ENCODE measurements around the gene MYCT1.

DNA sequence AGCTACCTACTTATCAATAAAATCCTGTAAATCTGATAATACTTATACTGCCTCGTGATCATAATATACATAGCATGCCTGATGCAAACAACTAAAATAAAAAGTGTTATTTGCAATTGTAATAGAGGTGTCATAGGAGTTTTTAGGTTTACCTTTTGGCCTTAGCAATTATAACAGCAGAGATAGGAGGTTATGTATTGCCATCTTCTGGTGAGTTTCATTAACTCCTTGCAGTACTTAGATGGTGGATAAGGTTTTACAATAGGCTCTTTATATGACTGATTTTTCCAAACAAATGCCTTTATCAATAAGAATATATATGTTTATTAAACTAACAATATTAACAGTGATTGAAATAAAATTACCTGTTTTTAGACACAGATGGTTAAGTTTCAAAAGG, 27.8 kb upstream of the MYCT1 start:
- TF ChIP-seq, protein P1, sequence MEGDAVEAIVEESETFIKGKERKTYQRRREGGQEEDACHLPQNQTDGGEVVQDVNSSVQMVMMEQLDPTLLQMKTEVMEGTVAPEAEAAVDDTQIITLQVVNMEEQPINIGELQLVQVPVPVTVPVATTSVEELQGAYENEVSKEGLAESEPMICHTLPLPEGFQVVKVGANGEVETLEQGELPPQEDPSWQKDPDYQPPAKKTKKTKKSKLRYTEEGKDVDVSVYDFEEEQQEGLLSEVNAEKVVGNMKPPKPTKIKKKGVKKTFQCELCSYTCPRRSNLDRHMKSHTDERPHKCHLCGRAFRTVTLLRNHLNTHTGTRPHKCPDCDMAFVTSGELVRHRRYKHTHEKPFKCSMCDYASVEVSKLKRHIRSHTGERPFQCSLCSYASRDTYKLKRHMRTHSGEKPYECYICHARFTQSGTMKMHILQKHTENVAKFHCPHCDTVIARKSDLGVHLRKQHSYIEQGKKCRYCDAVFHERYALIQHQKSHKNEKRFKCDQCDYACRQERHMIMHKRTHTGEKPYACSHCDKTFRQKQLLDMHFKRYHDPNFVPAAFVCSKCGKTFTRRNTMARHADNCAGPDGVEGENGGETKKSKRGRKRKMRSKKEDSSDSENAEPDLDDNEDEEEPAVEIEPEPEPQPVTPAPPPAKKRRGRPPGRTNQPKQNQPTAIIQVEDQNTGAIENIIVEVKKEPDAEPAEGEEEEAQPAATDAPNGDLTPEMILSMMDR (IDR thresholded peaks at IDR 0.05) = no peak
- TF ChIP-seq, protein P2, sequence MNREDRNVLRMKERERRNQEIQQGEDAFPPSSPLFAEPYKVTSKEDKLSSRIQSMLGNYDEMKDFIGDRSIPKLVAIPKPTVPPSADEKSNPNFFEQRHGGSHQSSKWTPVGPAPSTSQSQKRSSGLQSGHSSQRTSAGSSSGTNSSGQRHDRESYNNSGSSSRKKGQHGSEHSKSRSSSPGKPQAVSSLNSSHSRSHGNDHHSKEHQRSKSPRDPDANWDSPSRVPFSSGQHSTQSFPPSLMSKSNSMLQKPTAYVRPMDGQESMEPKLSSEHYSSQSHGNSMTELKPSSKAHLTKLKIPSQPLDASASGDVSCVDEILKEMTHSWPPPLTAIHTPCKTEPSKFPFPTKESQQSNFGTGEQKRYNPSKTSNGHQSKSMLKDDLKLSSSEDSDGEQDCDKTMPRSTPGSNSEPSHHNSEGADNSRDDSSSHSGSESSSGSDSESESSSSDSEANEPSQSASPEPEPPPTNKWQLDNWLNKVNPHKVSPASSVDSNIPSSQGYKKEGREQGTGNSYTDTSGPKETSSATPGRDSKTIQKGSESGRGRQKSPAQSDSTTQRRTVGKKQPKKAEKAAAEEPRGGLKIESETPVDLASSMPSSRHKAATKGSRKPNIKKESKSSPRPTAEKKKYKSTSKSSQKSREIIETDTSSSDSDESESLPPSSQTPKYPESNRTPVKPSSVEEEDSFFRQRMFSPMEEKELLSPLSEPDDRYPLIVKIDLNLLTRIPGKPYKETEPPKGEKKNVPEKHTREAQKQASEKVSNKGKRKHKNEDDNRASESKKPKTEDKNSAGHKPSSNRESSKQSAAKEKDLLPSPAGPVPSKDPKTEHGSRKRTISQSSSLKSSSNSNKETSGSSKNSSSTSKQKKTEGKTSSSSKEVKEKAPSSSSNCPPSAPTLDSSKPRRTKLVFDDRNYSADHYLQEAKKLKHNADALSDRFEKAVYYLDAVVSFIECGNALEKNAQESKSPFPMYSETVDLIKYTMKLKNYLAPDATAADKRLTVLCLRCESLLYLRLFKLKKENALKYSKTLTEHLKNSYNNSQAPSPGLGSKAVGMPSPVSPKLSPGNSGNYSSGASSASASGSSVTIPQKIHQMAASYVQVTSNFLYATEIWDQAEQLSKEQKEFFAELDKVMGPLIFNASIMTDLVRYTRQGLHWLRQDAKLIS (CRISPR knock-in tag; IDR thresholded peaks at IDR 0.05; ENCODE audit: borderline replicate concordance) = no peak
- TF ChIP-seq ATF1 (CRISPR knock-in tag; IDR thresholded peaks at IDR 0.05) = no peak
- no peak for TF ChIP-seq ELF4 (CRISPR knock-in tag; IDR thresholded peaks at IDR 0.05; ENCODE audit: low read depth)
- TF ChIP-seq, protein P3, sequence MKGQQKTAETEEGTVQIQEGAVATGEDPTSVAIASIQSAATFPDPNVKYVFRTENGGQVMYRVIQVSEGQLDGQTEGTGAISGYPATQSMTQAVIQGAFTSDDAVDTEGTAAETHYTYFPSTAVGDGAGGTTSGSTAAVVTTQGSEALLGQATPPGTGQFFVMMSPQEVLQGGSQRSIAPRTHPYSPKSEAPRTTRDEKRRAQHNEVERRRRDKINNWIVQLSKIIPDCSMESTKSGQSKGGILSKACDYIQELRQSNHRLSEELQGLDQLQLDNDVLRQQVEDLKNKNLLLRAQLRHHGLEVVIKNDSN (CRISPR knock-in tag; IDR thresholded peaks at IDR 0.05) = no peak
- no peak for TF ChIP-seq OVOL2 (CRISPR knock-in tag; IDR thresholded peaks at IDR 0.05; ENCODE audit: borderline replicate concordance)
- TF ChIP-seq, protein P4, sequence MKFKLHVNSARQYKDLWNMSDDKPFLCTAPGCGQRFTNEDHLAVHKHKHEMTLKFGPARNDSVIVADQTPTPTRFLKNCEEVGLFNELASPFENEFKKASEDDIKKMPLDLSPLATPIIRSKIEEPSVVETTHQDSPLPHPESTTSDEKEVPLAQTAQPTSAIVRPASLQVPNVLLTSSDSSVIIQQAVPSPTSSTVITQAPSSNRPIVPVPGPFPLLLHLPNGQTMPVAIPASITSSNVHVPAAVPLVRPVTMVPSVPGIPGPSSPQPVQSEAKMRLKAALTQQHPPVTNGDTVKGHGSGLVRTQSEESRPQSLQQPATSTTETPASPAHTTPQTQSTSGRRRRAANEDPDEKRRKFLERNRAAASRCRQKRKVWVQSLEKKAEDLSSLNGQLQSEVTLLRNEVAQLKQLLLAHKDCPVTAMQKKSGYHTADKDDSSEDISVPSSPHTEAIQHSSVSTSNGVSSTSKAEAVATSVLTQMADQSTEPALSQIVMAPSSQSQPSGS (CRISPR knock-in tag; IDR thresholded peaks at IDR 0.05; ENCODE audit: borderline replicate concordance, low read depth) = no peak
- TF ChIP-seq NR1H2 (CRISPR knock-in tag; IDR thresholded peaks at IDR 0.05) = no peak
- no peak for TF ChIP-seq JAZF1 (CRISPR knock-in tag; IDR thresholded peaks at IDR 0.05)
- TF ChIP-seq ETV6 (CRISPR knock-in tag; IDR thresholded peaks at IDR 0.05) = no peak
- TF ChIP-seq, protein P5, sequence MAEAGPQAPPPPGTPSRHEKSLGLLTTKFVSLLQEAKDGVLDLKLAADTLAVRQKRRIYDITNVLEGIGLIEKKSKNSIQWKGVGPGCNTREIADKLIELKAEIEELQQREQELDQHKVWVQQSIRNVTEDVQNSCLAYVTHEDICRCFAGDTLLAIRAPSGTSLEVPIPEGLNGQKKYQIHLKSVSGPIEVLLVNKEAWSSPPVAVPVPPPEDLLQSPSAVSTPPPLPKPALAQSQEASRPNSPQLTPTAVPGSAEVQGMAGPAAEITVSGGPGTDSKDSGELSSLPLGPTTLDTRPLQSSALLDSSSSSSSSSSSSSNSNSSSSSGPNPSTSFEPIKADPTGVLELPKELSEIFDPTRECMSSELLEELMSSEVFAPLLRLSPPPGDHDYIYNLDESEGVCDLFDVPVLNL (CRISPR knock-in tag; IDR thresholded peaks at IDR 0.05; ENCODE audit: borderline replicate concordance, low read depth) = no peak

All from WTC11 (cell line).